Measurements from ENCODE around the gene RAB34.

DNA sequence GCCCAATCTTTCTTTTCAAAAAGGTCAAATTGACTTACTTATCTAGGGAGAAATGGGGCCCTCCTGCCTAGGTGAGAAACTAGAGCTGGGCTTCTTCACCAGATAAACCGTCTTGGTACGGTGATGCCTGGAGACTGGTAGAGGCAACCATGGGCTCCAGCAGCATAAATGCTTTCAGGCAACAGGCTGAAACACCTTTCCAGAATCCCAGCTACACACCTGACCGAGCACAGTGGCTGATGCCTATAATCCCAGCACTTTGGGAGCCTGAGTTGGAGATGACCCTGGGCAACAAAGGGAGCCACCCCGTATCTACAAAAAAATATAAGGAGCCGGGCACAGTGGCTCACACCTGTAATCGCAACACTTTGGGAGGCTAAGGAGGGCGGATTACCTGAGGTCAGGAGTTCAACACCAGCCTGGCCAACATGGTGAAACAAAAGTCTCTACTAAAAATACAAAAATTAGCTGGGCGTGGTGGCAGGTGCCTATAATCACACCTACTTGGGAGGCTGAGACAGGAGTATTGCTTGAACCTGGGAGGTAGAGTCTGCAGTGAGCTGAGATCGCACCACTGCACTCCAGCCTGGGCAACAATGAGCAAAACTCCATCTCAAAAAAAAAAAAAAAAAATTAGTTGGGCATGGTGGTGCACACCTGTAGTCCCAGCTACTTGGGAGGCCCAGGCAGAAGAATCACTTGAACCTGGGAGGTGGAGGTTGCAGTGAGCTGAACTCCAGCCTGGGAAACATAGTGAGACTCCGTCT lies 34.1 kb upstream of the RAB34 start:
- TF ChIP-seq, protein P1, sequence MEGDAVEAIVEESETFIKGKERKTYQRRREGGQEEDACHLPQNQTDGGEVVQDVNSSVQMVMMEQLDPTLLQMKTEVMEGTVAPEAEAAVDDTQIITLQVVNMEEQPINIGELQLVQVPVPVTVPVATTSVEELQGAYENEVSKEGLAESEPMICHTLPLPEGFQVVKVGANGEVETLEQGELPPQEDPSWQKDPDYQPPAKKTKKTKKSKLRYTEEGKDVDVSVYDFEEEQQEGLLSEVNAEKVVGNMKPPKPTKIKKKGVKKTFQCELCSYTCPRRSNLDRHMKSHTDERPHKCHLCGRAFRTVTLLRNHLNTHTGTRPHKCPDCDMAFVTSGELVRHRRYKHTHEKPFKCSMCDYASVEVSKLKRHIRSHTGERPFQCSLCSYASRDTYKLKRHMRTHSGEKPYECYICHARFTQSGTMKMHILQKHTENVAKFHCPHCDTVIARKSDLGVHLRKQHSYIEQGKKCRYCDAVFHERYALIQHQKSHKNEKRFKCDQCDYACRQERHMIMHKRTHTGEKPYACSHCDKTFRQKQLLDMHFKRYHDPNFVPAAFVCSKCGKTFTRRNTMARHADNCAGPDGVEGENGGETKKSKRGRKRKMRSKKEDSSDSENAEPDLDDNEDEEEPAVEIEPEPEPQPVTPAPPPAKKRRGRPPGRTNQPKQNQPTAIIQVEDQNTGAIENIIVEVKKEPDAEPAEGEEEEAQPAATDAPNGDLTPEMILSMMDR (IDR thresholded peaks at IDR 0.05): no peak
- no peak for TF ChIP-seq POLR2A (IDR thresholded peaks at IDR 0.05)

Measured in heart left ventricle (tissue), 13 donors.